Mucosa of descending colon (tissue), 3 donors: ENCODE measurements around the gene LONP2. TPM values are rescaled to one million over a fixed set of nuclear protein-coding genes. Genes with fewer than 3 reads are reported as not detected.

Experiments
- ATAC-seq: fragments of 200-7000 bp; cut with Tn5 transposase; one replicate; pipeline ENCODE4 v1.9.1; 2020; ENCODE audit warnings: mild to moderate bottlenecking, moderate library complexity
- DNase-seq, 3 donors: peaks; one replicate each; pipeline ENCODE4 v3.0.0-alpha.2; 2020
- H3K36me3 ChIP-seq: fragments of 200-600 bp; one replicate; pipeline ENCODE4 v1.8.0; 2021; ENCODE audit warnings: low read depth, mild to moderate bottlenecking
- H3K4me1 ChIP-seq: fragments of 200-600 bp; one replicate; pipeline ENCODE4 v1.8.0; 2021; ENCODE audit warnings: low read depth, mild to moderate bottlenecking
- H3K4me3 ChIP-seq: fragments of 200-600 bp; one replicate; pipeline ENCODE4 v1.8.0; 2021; ENCODE audit warnings: mild to moderate bottlenecking
- H3K9me3 ChIP-seq: fragments of 200-600 bp; one replicate; pipeline ENCODE4 v1.8.0; 2021; ENCODE audit warnings: mild to moderate bottlenecking
- intact Hi-C, 2 donors: fragments of 100-400 bp; cut with DNase I in 1 of 2; cut with micrococcal nuclease in 1 of 2; formaldehyde crosslinking; loops; one replicate each; pipeline versions ENCODE4 v1.11.0 to v1.11.1; 2022; cut with DNase I, micrococcal nuclease
- long read RNA-seq, 2 donors: library from polyadenylated mRNA; unstranded; transcript quantifications; one replicate each; pipeline ENCODE4 v2.0.0, GENCODE V29; 2019 to 2021
- total RNA-seq, 3 donors: library from RNA; stranded (reverse); fragmentation: NEBNext Ultra II Directional in 2 of 3; extraction: Animal tissue kit (Norgen Biotek cat#: 25700) in 2 of 3; gene quantifications; one replicate each; pipeline versions ENCODE4 v1.2.1 to v1.2.4, GENCODE V29; 2021 to 2023
- TF ChIP-seq, protein P1 (sequence below): fragments of 200-600 bp; IDR thresholded peaks from one replicate; pipeline ENCODE4 v1.8.0; 2022; ENCODE audit warnings: antibody characterized with exemption, mild to moderate bottlenecking
- donor health status: DM: no; HTN: no; CAD: no; lungs with moderate emphysema.
- donor health status: DM: no; HTN: no; CAD: no.
- donor health status: DM: no; HTN: yes; CAD: no.

The LONP2 gene
- 10 to 100 TPM; 55.8 to 80.4 (median 68.4) TPM for total RNA-seq
- long read RNA-seq, donor 1, full-length matches to known transcripts: 64 of 91 reads
- long read RNA-seq, donor 1, partial matches to known transcripts: 12 of 91 reads
- long read RNA-seq, donor 1, other reads (novel, unspliced or antisense): 15 of 91 reads
- long read RNA-seq, donor 2, full-length matches to known transcripts: 4 of 27 reads
- long read RNA-seq, donor 2, partial matches to known transcripts: 21 of 27 reads
- long read RNA-seq, donor 2, other reads (novel, unspliced or antisense): 2 of 27 reads

- Histone ChIP-seq H3K4me3 (peak within 1 kb of the TSS; percentile 72), H3K36me3 (no peaks in the 10 kb centered on the region), H3K4me1 (peaks cover 18% of the 10 kb centered on the region), H3K9me3 (no peaks in the 10 kb centered on the region)
- ATAC-seq: peak; percentile 100
- DNase-seq: peak; percentile 94 to 96 (median 95)
- TF ChIP-seq, protein P1, sequence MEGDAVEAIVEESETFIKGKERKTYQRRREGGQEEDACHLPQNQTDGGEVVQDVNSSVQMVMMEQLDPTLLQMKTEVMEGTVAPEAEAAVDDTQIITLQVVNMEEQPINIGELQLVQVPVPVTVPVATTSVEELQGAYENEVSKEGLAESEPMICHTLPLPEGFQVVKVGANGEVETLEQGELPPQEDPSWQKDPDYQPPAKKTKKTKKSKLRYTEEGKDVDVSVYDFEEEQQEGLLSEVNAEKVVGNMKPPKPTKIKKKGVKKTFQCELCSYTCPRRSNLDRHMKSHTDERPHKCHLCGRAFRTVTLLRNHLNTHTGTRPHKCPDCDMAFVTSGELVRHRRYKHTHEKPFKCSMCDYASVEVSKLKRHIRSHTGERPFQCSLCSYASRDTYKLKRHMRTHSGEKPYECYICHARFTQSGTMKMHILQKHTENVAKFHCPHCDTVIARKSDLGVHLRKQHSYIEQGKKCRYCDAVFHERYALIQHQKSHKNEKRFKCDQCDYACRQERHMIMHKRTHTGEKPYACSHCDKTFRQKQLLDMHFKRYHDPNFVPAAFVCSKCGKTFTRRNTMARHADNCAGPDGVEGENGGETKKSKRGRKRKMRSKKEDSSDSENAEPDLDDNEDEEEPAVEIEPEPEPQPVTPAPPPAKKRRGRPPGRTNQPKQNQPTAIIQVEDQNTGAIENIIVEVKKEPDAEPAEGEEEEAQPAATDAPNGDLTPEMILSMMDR: no peak
- intact Hi-C loops: no loop called here
Observed at GRCh38 chr16:48244080-48244862, at the start of gene LONP2. TSS of gene LONP2 (plus strand) at chr16:48244300. CDS start at chr16:48244389, 89 bp downstream.

DNA sequence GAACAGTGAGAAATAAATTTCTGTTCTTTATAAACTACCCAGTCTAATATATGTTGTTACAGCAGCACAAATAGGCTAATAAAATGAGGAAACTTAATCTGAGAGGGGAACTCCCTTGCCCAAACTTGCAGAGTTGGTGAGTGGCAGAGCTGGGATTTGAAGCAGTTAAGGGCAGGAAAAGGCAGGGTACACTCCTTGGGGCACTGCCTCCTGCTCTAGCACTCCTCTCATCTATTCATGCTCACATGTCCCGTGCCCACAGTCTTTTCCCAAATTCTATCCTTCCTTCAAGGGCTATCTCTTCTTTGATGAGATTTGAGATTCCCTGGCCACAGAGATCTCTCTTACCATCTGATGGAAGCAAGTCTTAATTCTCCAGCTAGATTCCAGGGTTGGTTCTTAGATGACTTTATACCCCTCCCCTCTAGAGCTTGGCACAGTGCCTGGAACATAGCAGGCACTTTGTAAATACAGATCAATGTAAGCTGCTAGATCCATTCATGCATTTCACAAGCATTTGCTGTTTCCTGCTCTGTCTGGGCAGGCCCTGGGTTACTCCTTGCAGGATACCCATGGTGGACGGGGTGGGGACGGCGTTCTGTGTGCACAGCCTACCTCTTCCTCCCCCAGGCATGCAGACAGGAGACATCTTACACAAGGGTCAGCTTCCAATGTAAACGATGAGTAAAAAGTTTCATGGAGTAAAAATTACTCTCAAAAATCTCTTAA, 49.1 kb upstream of the LONP2 start:
- Histone ChIP-seq H3K36me3 (no peaks in the 10 kb centered on the region), H3K9me3 (no peaks in the 10 kb centered on the region), H3K4me3 (no peak overlapping the region), H3K4me1 (no peaks in the 10 kb centered on the region)
- intact Hi-C loops: no loop called here
- TF ChIP-seq, protein P1: no peak
- DNase-seq (peak in 1 of 3 donors; percentile 29), ATAC-seq (peak; percentile 72)

GRCh38 chr16:48197294-48197693, 46.8 kb upstream of the LONP2 start:
- Histone ChIP-seq H3K9me3 (no peaks in the 10 kb centered on the region), H3K4me1 (no peaks in the 10 kb centered on the region), H3K4me3 (no peak overlapping the region), H3K36me3 (no peaks in the 10 kb centered on the region)
- no peak for ATAC-seq
- TF ChIP-seq, protein P1: no peak
- intact Hi-C loops: no loop called here
- DNase-seq: no peak

GRCh38 chr16:48201515-48202201, 42.4 kb upstream of the LONP2 start:
- H3K9me3 ChIP-seq: no peaks in the 10 kb centered on the region
- DNase-seq: no peak
- intact Hi-C loops: no loop called here
- no peaks in the 10 kb centered on the region for H3K4me1 ChIP-seq
- ATAC-seq: peak; percentile 45
- no peak overlapping the region for H3K4me3 ChIP-seq
- TF ChIP-seq, protein P1: no peak
- no peaks in the 10 kb centered on the region for H3K36me3 ChIP-seq
